ENCODE data around the gene AAMP.
"Not testable (repeated sequence)": the region's sequence is repeated elsewhere in the genome, so short reads cannot be mapped to it uniquely, and the experiment has no call there.

The AAMP gene, protein sequence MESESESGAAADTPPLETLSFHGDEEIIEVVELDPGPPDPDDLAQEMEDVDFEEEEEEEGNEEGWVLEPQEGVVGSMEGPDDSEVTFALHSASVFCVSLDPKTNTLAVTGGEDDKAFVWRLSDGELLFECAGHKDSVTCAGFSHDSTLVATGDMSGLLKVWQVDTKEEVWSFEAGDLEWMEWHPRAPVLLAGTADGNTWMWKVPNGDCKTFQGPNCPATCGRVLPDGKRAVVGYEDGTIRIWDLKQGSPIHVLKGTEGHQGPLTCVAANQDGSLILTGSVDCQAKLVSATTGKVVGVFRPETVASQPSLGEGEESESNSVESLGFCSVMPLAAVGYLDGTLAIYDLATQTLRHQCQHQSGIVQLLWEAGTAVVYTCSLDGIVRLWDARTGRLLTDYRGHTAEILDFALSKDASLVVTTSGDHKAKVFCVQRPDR

GRCh38 chr2:218269900-218270720, at the start of gene AAMP, which contains the start of gene PNKD:
Gene AAMP (minus strand): TSS chr2:218270137. CDS start chr2:218270086, 51 bp downstream.
Gene PNKD (plus strand): TSS chr2:218270519. CDS start chr2:218270536, 17 bp downstream.
- peak; percentile 94 for FAIRE-seq

DNA sequence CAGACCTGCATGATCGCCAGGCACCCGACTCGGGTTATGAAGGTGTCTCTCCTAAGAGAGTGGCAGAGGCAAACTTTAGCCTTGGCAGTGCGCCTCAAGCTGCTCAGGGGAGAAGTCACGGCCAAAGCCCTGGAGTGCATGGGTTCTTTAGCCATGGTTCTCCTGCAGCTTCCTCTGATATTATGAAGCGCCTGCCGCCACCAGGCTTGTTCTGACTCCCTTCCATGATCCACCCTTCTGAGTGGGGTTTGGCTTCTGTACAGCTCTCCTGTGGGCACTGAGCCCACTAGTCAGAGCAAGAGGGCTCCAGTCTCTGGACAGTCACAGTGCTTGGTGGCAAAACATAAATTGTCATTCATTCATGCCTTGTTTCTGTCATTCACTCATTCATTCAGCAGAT, 48.3 kb upstream of the AAMP start:
- no peak for FAIRE-seq

DNA sequence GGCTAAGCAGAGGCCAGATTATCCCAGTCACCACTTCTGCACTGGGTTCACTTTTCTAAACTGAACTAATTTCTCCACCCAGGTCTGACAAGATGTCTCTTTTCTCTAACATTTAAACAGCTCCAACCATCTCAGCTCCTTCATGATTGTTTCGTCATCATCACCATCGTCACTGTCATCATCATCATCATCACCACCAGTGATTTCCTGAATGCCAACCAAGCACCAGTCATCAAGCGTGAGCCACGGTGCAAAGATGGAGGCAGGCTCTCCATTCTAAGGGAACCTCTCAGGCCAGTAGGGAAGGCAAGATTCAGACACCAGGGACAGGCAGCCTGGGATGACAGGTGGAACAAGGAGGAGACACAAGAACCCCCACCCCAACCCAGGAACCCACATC, 47.9 kb upstream of the AAMP start:
- no peak for FAIRE-seq

DNA sequence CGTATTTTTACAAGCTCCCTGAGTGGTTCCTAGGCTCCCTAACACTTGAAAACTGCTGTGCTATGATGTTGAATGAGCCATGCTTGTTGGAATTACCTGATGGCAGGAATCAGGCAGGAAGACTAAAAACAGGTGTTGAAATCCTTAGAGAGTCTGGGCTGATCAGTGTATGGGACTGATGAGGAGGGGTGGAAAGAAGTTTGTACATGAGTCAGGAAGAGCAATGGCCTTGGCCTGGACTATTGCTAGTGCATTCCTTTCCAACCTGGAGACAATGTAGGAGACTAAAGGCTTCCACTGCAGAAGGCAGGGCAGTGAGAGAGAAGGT, 47.3 kb upstream of the AAMP start:
- no peak for FAIRE-seq

GRCh38 chr2:218315397-218315796, 45.5 kb upstream of the AAMP start:
- no peak for FAIRE-seq

- not testable (repeated sequence) for FAIRE-seq
Observed at GRCh38 chr2:218314764-218315163, 44.8 kb upstream of the AAMP start.

- FAIRE-seq = no peak
Observed at GRCh38 chr2:218313356-218313755, 43.4 kb upstream of the AAMP start.

DNA sequence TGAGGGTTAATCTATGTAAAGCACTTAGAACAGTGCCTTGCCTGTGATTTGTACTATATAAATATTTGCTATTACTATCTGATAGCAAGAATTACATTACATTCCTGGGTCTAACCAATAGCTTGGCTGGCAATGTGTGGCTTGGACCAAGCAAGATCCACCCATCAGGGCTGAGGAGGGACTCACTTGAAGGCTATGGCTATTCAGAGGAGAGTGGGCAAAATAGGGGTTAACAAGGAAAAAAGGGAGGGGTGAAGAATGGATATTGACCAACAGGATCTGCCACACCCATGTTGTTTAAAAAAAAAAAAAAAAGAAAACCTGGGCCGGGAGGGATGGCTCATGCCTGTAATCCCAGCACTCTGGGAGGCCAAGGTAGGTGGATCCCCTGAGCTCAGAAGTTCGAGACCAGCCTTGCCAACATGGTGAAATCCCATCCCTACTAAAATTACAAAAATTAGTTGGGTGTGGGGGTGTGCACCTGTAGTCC, 42.4 kb upstream of the AAMP start:
- FAIRE-seq = no peak

DNA sequence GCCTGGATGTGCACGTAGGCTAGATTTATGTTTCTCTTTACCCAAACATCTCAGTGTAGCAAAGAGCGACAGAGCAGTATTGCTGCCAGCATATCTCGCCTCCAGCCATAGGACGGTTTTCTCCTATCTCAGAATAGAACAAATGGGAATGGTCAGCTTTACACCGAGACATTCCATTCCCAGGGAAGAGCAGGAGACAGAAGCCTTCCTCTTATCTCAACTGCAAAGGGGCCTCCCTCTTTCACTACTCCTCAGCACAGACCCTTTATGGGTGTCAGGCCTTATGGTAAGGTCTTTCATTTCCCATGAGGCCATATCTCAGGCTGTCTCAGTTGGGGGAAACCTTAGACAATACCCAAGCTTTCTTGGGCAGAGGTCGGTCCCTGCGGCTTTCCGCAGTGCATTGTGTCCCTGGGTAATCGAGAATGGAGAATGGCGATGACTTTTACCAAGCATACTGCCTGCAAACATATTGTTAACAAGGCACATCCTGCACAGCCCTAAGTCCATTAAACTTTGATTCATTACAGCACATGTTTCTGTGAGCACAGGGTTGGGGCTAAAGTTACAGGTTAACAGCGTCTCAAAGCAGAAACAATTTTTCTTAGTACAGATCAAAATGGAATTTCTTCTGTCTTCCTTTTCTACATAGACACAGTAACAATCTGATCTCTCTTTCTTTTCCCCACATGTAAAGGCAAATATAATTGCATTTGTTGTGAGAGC, 41.8 kb upstream of the AAMP start:
- not testable (repeated sequence) for FAIRE-seq

DNA sequence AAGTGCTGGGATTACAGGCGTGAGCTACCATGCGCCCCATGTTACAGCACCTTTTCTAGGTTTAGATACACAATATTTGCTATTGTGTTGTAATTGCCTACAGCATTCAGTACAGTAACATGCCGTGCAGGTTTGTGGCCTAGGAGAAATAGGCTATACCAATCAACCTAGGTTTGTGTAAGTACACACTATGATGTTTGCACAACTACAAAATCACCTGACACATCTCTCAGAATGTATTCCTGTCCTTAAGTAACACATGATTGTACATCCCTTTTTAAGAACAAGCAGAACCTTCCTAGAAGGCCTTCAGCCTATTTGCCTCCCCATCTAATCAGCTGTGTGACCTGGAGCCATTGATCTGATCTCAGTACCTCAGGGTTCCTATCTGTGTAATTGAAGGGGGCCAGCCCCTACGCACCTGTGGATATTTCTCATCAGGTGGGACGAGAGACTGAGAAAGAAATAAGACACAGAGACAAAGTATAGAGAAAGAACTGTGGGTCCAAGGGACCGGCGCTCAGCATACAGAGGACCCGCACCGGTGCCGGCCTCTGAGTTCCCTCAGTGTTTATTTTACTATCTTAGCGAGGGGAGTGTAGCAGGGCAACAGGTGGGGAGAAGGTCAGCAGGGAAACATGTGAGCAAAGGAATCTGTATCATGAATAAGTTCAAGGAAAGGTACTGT, 41.1 kb upstream of the AAMP start:
- FAIRE-seq = no peak

DNA sequence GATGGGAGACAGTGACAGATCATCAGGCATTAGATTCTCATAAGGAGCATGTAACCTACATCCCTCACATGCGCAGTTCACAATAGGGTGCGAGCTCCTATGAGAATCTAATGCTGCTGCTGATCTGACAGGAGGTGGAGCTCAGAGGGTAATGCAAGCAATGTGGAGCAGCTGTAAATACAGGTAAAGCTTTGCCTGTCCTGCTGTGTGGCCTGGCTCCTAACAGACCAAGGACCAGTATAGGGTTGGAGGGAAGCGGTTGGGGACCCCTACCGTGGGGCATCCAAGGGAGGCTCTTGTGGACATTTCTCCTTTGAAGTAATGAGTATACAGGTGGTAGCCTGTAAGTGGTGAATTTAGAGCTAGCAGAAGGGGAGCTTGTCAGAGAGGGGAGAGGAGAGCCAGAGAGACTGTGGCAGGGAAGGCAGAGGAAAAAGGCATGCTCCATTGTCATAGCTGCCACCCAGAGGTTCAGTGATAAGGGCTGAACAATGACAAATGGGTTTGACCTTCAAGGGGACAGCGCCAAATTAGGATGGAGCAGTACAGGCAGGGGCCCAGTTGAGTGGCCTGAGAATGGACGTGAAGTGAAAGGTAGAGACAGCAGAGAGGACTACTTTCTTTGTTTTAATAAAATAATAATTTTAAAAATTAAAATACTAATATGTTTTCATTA, 37.6 kb upstream of the AAMP start:
- FAIRE-seq = no peak

GRCh38 chr2:218306184-218306920, 36.4 kb upstream of the AAMP start:
- no peak for FAIRE-seq

GRCh38 chr2:218305383-218305782, 35.4 kb upstream of the AAMP start:
- no peak for FAIRE-seq

DNA sequence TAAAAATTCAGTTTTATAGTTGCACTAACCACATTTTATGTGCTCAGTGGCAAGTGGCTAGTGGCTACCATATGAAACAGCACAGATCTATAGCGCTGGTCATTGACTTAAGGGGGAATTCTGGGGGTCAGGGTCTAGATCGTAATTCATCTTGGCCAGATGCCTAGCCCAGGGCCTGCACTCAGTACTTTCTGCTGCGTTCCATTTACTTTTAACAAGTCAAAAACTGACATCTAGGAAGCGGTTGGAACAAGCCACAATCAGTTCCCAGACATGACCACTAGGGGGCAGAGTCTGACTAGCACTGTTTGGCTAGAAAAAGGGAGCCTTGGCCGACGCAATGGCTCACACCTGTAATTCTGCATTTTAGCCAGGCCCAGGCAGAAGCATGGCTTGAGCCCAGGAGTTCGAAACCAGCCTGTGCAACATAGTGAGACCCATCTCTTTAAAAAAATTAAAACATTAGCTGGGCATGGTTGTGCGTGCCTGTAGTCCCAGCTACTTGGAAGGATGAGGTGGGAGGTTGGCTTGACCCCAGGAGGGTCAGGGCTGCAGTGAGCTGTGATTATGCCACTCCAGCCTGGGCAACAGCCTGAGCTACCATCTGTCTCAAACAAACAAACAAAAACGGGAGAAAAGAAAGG, 31.4 kb upstream of the AAMP start:
- FAIRE-seq = no peak

DNA sequence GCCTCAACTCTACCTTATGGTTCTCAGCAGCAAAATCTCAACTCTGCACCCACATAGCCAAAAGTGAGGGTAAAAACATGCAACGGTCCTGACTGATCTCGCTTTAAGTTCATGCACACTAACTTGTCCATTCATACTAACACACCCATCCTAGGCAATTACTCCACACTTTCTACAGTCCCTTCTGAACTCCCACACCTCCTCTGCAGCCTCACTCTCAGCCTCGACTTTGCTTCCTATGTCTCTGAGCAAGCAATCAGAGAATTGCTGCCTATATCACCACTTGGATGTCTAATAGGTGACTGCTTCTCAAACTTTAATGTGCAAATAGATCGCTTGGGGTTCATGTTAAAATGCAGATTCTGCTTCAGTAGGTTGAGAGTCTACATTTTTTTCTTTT, 30.2 kb upstream of the AAMP start:
- no peak for FAIRE-seq

GRCh38 chr2:218298314-218298875, 28.5 kb upstream of the AAMP start:
- no peak for FAIRE-seq

- no peak for FAIRE-seq
Observed at GRCh38 chr2:218296847-218297246, 26.9 kb upstream of the AAMP start.

- no peak for FAIRE-seq
Observed at GRCh38 chr2:218296200-218296599, 26.3 kb upstream of the AAMP start.

DNA sequence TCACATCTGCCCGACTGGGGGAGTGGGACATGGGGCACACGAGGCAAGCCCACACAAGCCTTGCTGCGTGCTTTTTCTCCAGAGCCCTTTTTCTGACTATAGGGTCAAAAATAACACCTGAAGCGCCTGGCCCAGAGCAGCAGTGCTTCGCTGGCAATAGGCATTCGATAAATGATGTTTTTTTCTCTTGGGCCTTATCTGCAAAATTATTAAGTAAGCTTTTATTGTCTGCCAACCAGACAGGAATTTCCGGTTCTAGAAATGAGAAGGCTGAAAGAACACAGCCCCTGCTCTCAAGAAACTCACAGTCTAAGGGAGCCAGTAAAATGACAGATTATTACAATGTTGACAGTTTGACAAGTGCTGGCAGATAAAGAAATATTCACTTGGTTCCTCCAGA, 25.1 kb upstream of the AAMP start:
- FAIRE-seq = no peak

DNA sequence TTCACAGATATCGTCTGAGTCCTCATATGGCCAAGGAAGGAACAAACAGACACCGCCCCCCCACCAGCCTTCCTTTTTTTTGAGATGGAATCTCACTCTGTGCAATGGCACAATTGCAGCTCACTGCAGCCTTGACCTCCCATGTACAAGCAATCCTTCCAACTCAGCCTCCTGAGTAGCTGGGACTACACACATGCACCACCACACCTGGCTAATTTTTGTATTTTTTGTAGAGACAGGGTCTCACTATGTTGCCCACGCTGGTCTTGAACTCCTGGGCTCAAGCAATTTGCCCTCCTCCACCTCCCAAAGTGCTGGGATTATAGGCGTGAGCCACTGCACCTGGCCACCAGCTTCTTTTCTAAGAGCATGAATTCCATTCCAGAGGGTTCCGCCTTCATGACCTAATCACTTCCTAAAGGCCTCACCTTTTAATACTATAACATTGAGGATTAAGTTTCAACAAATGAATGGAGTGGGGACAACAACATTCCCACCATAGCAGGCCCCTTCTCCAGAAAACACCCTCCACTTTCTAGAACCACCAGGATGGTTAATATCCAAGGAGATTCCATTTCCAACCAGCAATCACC, 24.6 kb upstream of the AAMP start:
- FAIRE-seq = no peak
